SK-N-SH treated with all-trans-retinoic acid at 6 μM for 48 hours (cell line): ENCODE data around the gene FST.

Experiments used
- ATAC-seq: fragments of 200-7000 bp; cut with Tn5 transposase; 3 replicates; pipeline ENCODE4 v1.9.1; 2020; ENCODE audit warnings: mild to moderate bottlenecking, moderate library complexity
- ARNTL ChIP-seq: fragments of 450-650 bp; formaldehyde crosslinking; IDR thresholded peaks from 2 replicates; pipeline ENCODE4 v1.5.0; 2020; ENCODE audit warnings: low read depth, mild to moderate bottlenecking, moderate library complexity, borderline replicate concordance
- BACH2 ChIP-seq: fragments of 250-450 bp; sonication (Bioruptor Pico); IDR thresholded peaks from 2 replicates; pipeline ENCODE4 v1.9.0; 2021; ENCODE audit warnings: mild to moderate bottlenecking, borderline replicate concordance
- ESRRG ChIP-seq: fragments of 250-450 bp; sonication (Bioruptor Pico); IDR thresholded peaks from 2 replicates; pipeline ENCODE4 v1.6.1; 2021; ENCODE audit warnings: mild to moderate bottlenecking
- GLIS3 ChIP-seq: fragments of 250-450 bp; sonication (Bioruptor Pico); IDR thresholded peaks from 2 replicates; pipeline ENCODE4 v1.5.0; 2020; ENCODE audit warnings: mild to moderate bottlenecking, moderate library complexity
- ISL1 ChIP-seq: fragments of 250-450 bp; sonication (Bioruptor Pico); IDR thresholded peaks from 2 replicates; pipeline ENCODE4 v2.1.2; 2022; ENCODE audit warnings: mild to moderate bottlenecking, moderate library complexity
- OSR1 ChIP-seq: fragments of 250-450 bp; sonication (Bioruptor Pico); IDR thresholded peaks from 2 replicates; pipeline ENCODE4 v1.8.0; 2022; ENCODE audit warnings: moderate library complexity, mild to moderate bottlenecking, inconsistent platforms
- PPARA ChIP-seq: fragments of 250-450 bp; sonication (Bioruptor Pico); IDR thresholded peaks from 2 replicates; pipeline ENCODE4 v1.5.0; 2020; ENCODE audit warnings: mild to moderate bottlenecking, borderline replicate concordance
- SNAI2 ChIP-seq: fragments of 250-450 bp; sonication (Bioruptor Pico); IDR thresholded peaks from 2 replicates; pipeline ENCODE4 v1.5.0; 2020; ENCODE audit warnings: mild to moderate bottlenecking, moderate library complexity
- TCF4 ChIP-seq: fragments of 250-450 bp; sonication (Bioruptor Pico); IDR thresholded peaks from 2 replicates; pipeline ENCODE4 v1.8.0; 2021; ENCODE audit warnings: mild to moderate bottlenecking, moderate library complexity, borderline replicate concordance
- TOX ChIP-seq: fragments of 250-450 bp; sonication (Bioruptor Pico); IDR thresholded peaks from 2 replicates; pipeline ENCODE4 v1.8.0; 2021; ENCODE audit warnings: mild to moderate bottlenecking, moderate library complexity, borderline replicate concordance
- ZFP3 ChIP-seq: fragments of 250-450 bp; sonication (Bioruptor Pico); IDR thresholded peaks from 2 replicates; pipeline ENCODE4 v1.5.0; 2020; ENCODE audit warnings: mild to moderate bottlenecking, moderate library complexity
- ZFP30 ChIP-seq: fragments of 450-650 bp; formaldehyde crosslinking; IDR thresholded peaks from 2 replicates; pipeline ENCODE4 v1.5.0; 2022; ENCODE audit warnings: mild to moderate bottlenecking, moderate library complexity
- ZNF565 ChIP-seq: fragments of 450-650 bp; formaldehyde crosslinking; conservative IDR thresholded peaks from 2 replicates; pipeline ENCODE4 v1.5.0; 2020; ENCODE audit warnings: low read depth, mild to moderate bottlenecking, moderate library complexity
- ZNF70 ChIP-seq: fragments of 450-650 bp; formaldehyde crosslinking; IDR thresholded peaks from 2 replicates; pipeline ENCODE4 v1.5.0; 2020; ENCODE audit warnings: mild to moderate bottlenecking, moderate library complexity
- ZNF8 ChIP-seq: fragments of 450-650 bp; formaldehyde crosslinking; IDR thresholded peaks from 2 replicates; pipeline ENCODE4 v1.5.0; 2020; ENCODE audit warnings: mild to moderate bottlenecking, moderate library complexity
- TF ChIP-seq, protein P1 (sequence below): fragments of 250-450 bp; sonication (Bioruptor Pico); IDR thresholded peaks from 2 replicates; pipeline ENCODE4 v1.5.1; 2021; ENCODE audit warnings: mild to moderate bottlenecking, moderate library complexity
- TF ChIP-seq, protein P2 (sequence below): fragments of 250-450 bp; sonication (Bioruptor Pico); IDR thresholded peaks from 2 replicates; pipeline ENCODE4 v1.5.1; 2020; ENCODE audit warnings: low read depth, mild to moderate bottlenecking, moderate library complexity
- TF ChIP-seq, protein P3 (sequence below): fragments of 250-450 bp; sonication (Bioruptor Pico); IDR thresholded peaks from 2 replicates; pipeline ENCODE4 v1.5.0; 2020; ENCODE audit warnings: mild to moderate bottlenecking, moderate library complexity
- TF ChIP-seq, protein P4 (sequence below): fragments of 250-450 bp; sonication (Bioruptor Pico); IDR thresholded peaks from 2 replicates; pipeline ENCODE4 v1.8.0; 2021; ENCODE audit warnings: low read depth, mild to moderate bottlenecking, moderate library complexity, borderline replicate concordance
- TF ChIP-seq, protein P5 (sequence below): fragments of 250-450 bp; sonication (Bioruptor Pico); IDR thresholded peaks from 2 replicates; pipeline ENCODE4 v1.8.0; 2020; ENCODE audit warnings: mild to moderate bottlenecking, moderate library complexity, borderline replicate concordance

FST gene

DNA sequence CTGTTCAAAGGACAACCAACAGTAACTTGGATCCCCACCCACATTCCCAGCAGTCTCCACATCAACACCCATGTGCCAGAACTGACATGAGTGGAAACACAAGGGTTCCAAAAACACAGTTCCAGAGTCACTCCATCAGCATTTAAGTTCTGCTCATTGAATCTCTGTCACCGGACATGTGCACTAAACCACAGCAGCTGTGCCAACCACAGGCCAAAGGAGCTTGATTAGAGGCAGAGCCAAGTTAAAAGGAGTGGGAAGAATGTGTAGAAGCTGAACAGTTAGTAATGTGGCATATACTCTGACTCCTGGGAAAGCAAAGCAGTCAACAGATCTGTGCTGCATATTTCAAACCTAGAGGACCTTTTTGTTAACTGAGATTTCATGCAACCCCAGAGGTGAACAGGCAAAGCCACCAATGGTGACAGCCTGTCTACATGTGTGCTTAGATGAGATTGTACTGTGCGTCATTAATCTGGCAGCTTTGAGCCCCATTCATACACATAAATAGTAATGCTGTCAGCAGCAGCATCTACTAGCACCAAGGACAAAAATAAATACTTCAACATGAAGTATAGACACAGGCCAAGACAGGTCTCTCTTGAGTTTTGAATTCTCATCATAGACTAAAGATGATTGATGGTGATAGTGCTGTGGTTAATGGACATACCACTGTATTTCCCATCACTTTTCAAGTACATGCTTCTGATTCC is 16.4 kb upstream of the FST start:
- TF ChIP-seq ZNF8 = 0 out of 2 replicates have a peak, but pooled peaks have one; percentile 30
- TF ChIP-seq, protein P1, sequence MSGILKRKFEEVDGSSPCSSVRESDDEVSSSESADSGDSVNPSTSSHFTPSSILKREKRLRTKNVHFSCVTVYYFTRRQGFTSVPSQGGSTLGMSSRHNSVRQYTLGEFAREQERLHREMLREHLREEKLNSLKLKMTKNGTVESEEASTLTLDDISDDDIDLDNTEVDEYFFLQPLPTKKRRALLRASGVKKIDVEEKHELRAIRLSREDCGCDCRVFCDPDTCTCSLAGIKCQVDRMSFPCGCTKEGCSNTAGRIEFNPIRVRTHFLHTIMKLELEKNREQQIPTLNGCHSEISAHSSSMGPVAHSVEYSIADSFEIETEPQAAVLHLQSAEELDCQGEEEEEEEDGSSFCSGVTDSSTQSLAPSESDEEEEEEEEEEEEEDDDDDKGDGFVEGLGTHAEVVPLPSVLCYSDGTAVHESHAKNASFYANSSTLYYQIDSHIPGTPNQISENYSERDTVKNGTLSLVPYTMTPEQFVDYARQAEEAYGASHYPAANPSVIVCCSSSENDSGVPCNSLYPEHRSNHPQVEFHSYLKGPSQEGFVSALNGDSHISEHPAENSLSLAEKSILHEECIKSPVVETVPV (CRISPR knock-in tag) = no peak
- TF ChIP-seq, protein P2, sequence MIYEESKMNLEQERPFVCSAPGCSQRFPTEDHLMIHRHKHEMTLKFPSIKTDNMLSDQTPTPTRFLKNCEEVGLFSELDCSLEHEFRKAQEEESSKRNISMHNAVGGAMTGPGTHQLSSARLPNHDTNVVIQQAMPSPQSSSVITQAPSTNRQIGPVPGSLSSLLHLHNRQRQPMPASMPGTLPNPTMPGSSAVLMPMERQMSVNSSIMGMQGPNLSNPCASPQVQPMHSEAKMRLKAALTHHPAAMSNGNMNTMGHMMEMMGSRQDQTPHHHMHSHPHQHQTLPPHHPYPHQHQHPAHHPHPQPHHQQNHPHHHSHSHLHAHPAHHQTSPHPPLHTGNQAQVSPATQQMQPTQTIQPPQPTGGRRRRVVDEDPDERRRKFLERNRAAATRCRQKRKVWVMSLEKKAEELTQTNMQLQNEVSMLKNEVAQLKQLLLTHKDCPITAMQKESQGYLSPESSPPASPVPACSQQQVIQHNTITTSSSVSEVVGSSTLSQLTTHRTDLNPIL = no peak
- ATAC-seq = no peak; the same call in 2 of the 3 replicates

DNA sequence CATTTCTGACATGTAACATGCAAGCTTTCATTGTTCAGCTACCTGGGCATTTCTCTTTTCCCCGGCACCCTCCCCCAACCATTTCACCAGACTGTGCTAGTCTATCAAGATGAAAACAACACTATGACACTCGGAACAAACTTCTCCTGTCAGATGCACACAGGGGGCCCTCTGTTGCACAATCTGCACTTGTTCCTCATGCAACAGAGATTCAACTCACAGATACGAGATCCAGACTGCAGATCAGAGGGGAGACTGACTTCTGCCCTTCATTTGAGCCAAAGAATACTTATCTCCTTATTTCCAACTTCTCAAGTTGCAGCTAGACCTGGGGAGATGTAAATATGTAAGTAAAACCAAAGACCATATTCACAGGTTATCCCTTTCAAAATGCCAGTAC is 15.7 kb upstream of the FST start:
- TF ChIP-seq ISL1 (CRISPR knock-in tag) = no peak
- no peak for TF ChIP-seq ZNF565
- no peak for TF ChIP-seq ZNF8
- TF ChIP-seq ZNF70 (CRISPR knock-in tag) = no peak
- TF ChIP-seq, protein P3, sequence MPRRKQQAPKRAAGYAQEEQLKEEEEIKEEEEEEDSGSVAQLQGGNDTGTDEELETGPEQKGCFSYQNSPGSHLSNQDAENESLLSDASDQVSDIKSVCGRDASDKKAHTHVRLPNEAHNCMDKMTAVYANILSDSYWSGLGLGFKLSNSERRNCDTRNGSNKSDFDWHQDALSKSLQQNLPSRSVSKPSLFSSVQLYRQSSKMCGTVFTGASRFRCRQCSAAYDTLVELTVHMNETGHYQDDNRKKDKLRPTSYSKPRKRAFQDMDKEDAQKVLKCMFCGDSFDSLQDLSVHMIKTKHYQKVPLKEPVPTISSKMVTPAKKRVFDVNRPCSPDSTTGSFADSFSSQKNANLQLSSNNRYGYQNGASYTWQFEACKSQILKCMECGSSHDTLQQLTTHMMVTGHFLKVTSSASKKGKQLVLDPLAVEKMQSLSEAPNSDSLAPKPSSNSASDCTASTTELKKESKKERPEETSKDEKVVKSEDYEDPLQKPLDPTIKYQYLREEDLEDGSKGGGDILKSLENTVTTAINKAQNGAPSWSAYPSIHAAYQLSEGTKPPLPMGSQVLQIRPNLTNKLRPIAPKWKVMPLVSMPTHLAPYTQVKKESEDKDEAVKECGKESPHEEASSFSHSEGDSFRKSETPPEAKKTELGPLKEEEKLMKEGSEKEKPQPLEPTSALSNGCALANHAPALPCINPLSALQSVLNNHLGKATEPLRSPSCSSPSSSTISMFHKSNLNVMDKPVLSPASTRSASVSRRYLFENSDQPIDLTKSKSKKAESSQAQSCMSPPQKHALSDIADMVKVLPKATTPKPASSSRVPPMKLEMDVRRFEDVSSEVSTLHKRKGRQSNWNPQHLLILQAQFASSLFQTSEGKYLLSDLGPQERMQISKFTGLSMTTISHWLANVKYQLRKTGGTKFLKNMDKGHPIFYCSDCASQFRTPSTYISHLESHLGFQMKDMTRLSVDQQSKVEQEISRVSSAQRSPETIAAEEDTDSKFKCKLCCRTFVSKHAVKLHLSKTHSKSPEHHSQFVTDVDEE (CRISPR knock-in tag) = no peak
- TF ChIP-seq, protein P4, sequence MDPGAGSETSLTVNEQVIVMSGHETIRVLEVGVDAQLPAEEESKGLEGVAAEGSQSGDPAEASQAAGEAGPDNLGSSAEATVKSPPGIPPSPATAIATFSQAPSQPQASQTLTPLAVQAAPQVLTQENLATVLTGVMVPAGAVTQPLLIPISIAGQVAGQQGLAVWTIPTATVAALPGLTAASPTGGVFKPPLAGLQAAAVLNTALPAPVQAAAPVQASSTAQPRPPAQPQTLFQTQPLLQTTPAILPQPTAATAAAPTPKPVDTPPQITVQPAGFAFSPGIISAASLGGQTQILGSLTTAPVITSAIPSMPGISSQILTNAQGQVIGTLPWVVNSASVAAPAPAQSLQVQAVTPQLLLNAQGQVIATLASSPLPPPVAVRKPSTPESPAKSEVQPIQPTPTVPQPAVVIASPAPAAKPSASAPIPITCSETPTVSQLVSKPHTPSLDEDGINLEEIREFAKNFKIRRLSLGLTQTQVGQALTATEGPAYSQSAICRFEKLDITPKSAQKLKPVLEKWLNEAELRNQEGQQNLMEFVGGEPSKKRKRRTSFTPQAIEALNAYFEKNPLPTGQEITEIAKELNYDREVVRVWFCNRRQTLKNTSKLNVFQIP (CRISPR knock-in tag) = no peak
- TF ChIP-seq BACH2 (CRISPR knock-in tag) = no peak
- no peak for TF ChIP-seq PPARA (CRISPR knock-in tag)
- TF ChIP-seq, protein P5, sequence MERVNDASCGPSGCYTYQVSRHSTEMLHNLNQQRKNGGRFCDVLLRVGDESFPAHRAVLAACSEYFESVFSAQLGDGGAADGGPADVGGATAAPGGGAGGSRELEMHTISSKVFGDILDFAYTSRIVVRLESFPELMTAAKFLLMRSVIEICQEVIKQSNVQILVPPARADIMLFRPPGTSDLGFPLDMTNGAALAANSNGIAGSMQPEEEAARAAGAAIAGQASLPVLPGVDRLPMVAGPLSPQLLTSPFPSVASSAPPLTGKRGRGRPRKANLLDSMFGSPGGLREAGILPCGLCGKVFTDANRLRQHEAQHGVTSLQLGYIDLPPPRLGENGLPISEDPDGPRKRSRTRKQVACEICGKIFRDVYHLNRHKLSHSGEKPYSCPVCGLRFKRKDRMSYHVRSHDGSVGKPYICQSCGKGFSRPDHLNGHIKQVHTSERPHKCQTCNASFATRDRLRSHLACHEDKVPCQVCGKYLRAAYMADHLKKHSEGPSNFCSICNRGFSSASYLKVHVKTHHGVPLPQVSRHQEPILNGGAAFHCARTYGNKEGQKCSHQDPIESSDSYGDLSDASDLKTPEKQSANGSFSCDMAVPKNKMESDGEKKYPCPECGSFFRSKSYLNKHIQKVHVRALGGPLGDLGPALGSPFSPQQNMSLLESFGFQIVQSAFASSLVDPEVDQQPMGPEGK = no peak
- no peak; the same call in 2 of the 3 replicates for ATAC-seq

DNA sequence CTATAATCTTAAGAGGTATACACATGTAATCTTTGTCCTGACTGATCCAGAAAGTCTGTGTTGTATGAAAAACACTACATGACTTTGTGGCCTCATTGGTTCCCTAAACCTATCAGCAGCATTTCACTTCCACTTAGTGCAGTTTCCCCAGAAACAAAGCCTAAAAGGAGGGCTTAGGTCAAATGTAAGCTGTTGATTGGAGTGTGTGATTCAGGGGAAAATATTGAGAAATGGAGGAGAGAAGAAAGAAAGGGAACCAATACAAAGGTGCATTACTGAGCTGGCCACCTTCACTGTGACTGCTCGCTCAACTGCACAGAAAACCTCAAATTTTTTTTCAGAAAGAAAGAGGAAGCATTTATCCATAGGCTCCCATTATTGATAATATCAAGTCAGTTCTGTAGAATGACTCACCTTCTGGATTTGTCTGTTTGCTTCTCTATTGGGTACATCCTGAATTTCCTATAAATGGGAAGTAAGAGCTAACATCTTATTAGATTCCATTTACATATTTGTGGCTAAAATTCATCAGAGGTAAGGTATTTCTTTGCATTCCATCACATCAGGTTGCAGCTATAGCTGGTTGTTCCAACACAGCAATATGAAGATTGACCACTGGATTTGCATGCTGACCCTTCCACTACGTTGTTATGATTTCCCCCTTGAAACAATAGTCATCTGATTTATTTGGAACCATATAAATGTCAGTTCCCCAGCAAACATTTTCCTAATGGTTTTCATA is 10.3 kb upstream of the FST start:
- ATAC-seq = peak; percentile 89
- TF ChIP-seq ESRRG (no peak), ZFP30 (CRISPR knock-in tag) (no peak), OSR1 (CRISPR knock-in tag) (no peak), BACH2 (CRISPR knock-in tag) (no peak), ZNF70 (CRISPR knock-in tag) (no peak), ZFP3 (CRISPR knock-in tag) (no peak), ISL1 (CRISPR knock-in tag) (no peak), PPARA (CRISPR knock-in tag) (no peak), TOX (no peak), TCF4 (no peak), SNAI2 (CRISPR knock-in tag) (no peak), ARNTL (CRISPR knock-in tag) (no peak), GLIS3 (CRISPR knock-in tag) (no peak)
- TF ChIP-seq, protein P2 = no peak
- TF ChIP-seq, protein P3 (CRISPR knock-in tag) = no peak
- TF ChIP-seq, protein P4 (CRISPR knock-in tag) = no peak
